ENCODE measurements around the gene ABCC5.

GRCh38 chr3:183895296-183895695 is 122.4 kb downstream of the ABCC5 start:
- TF ChIP-seq EZH2phosphoT487 (IDR thresholded peaks at IDR 0.05; ENCODE audit: borderline replicate concordance), result no peak
- TF ChIP-seq, protein P1, sequence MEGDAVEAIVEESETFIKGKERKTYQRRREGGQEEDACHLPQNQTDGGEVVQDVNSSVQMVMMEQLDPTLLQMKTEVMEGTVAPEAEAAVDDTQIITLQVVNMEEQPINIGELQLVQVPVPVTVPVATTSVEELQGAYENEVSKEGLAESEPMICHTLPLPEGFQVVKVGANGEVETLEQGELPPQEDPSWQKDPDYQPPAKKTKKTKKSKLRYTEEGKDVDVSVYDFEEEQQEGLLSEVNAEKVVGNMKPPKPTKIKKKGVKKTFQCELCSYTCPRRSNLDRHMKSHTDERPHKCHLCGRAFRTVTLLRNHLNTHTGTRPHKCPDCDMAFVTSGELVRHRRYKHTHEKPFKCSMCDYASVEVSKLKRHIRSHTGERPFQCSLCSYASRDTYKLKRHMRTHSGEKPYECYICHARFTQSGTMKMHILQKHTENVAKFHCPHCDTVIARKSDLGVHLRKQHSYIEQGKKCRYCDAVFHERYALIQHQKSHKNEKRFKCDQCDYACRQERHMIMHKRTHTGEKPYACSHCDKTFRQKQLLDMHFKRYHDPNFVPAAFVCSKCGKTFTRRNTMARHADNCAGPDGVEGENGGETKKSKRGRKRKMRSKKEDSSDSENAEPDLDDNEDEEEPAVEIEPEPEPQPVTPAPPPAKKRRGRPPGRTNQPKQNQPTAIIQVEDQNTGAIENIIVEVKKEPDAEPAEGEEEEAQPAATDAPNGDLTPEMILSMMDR (conservative IDR thresholded peaks at IDR 0.05; ENCODE audit: low read length), result peak; percentile 83

Measured in Loucy (cell line).